Endometrial microvascular endothelial cells (primary cell): ENCODE data around the gene RAP2A. TPM values are rescaled to one million over a fixed set of nuclear protein-coding genes. Genes with fewer than 3 reads are reported as not detected.

Experiments used
- total RNA-seq: library from RNA; depleted of rRNA; stranded (reverse); fragments of >200 nt; gene quantifications from one replicate; pipeline ENCODE4 v1.2.3, GENCODE V29; 2015; ENCODE audit errors: inconsistent ontology term

The RAP2A gene
- total RNA-seq, 1 donor from 2014 or later, result 50.8 TPM

Other genes starting within 250 kb of the RAP2A start
- 76.1 TPM for gene MBNL2, start 211.8 kb upstream of the RAP2A start, total RNA-seq